Mesenchymal stem cell (in vitro differentiated cells and primary cell): ENCODE results near the gene CERS6.

Experiments
- DNase-seq: peaks from one replicate; pipeline ENCODE4 v3.0.0-alpha.2; 2013
- H2AFZ ChIP-seq: one replicate; pipeline ENCODE4 v1.6.1; 2013; ENCODE audit warnings: low read depth, mild to moderate bottlenecking, control low read depth, inconsistent platforms, low read length, moderate library complexity
- H2AK5ac ChIP-seq: 2 replicates; pipeline ENCODE4 v1.6.1; 2013; ENCODE audit warnings: low read length, moderate library complexity, mild to moderate bottlenecking, inconsistent platforms; ENCODE audit not compliant: severe bottlenecking
- H2BK120ac ChIP-seq: one replicate; pipeline ENCODE4 v1.6.1; 2013; ENCODE audit warnings: low read depth, mild to moderate bottlenecking, inconsistent platforms, low read length, moderate library complexity
- H2BK12ac ChIP-seq, 2 experiments: one replicate each; pipeline ENCODE4 v1.6.1; 2013; ENCODE audit warnings: inconsistent platforms in 2 of 2, low read length in 2 of 2, mild to moderate bottlenecking in 2 of 2, moderate library complexity in 2 of 2, control low read depth in 1 of 2
- H2BK15ac ChIP-seq: one replicate; pipeline ENCODE4 v1.6.1; 2013; ENCODE audit warnings: mild to moderate bottlenecking, low read depth, inconsistent platforms; ENCODE audit not compliant: poor library complexity, severe bottlenecking
- H2BK5ac ChIP-seq: 2 replicates; pipeline ENCODE4 v1.6.1; 2013; ENCODE audit warnings: low read depth, mild to moderate bottlenecking, low read length, control low read depth, inconsistent platforms; ENCODE audit not compliant: poor library complexity, severe bottlenecking
- H3K14ac ChIP-seq, 2 experiments: one replicate each; pipeline ENCODE4 v1.6.1; 2013; ENCODE audit warnings: inconsistent platforms in 2 of 2, low read length in 2 of 2, control low read depth in 1 of 2, mild to moderate bottlenecking in 1 of 2, moderate library complexity in 1 of 2
- H3K18ac ChIP-seq, 2 experiments: one replicate each; pipeline ENCODE4 v1.6.1; 2013; ENCODE audit warnings: inconsistent platforms in 2 of 2, low read length in 2 of 2, control low read depth in 1 of 2, low read depth in 1 of 2, mild to moderate bottlenecking in 1 of 2
- H3K23ac ChIP-seq, 2 experiments: one replicate each; pipeline ENCODE4 v1.6.1; 2013; ENCODE audit warnings: inconsistent platforms in 2 of 2, low read length in 2 of 2, mild to moderate bottlenecking in 2 of 2, moderate library complexity in 2 of 2, control low read depth in 1 of 2
- H3K27ac ChIP-seq: 2 replicates; pipeline ENCODE4 v1.5.1; 2013; ENCODE audit warnings: mild to moderate bottlenecking, moderate library complexity, low read length, control low read depth, inconsistent platforms; ENCODE audit not compliant: poor library complexity, severe bottlenecking
- H3K27me3 ChIP-seq, 2 experiments: 2 replicates each; pipeline versions ENCODE4 v1.6.1 to v1.7.0; 2013; ENCODE audit warnings: low read length in 2 of 2, mild to moderate bottlenecking in 2 of 2, moderate library complexity in 2 of 2, control low read depth in 1 of 2, inconsistent platforms in 1 of 2; ENCODE audit not compliant: control insufficient read depth in 1 of 2, insufficient read depth in 1 of 2
- H3K36me3 ChIP-seq, 2 experiments: 2 replicates each; pipeline versions ENCODE4 v1.6.1 to v1.7.0; 2013; ENCODE audit warnings: low read length in 2 of 2, control low read depth in 1 of 2, inconsistent platforms in 1 of 2, low read depth in 1 of 2, mild to moderate bottlenecking in 1 of 2; ENCODE audit not compliant: insufficient read depth in 2 of 2, control insufficient read depth in 1 of 2
- H3K4ac ChIP-seq, 2 experiments: one replicate each; pipeline ENCODE4 v1.6.1; 2013; ENCODE audit warnings: inconsistent platforms in 2 of 2, low read length in 2 of 2, mild to moderate bottlenecking in 2 of 2, moderate library complexity in 2 of 2, control low read depth in 1 of 2, low read depth in 1 of 2
- H3K4me1 ChIP-seq: 2 replicates; pipeline ENCODE4 v1.6.1; 2013; ENCODE audit warnings: low read depth, low read length, control low read depth; ENCODE audit not compliant: control insufficient read depth, insufficient read depth
- H3K4me2 ChIP-seq: 2 replicates; pipeline ENCODE4 v1.6.1; 2013; ENCODE audit warnings: low read length, mild to moderate bottlenecking, inconsistent platforms; ENCODE audit not compliant: poor library complexity, severe bottlenecking
- H3K4me3 ChIP-seq, 2 experiments: 2 replicates each; pipeline versions ENCODE4 v1.5.1 to v1.7.0; 2013; ENCODE audit warnings: low read length in 2 of 2, mild to moderate bottlenecking in 2 of 2, control low read depth in 1 of 2, low read depth in 1 of 2; ENCODE audit not compliant: insufficient read depth in 1 of 2
- H3K79me1 ChIP-seq: replicated peaks from 2 replicates; pipeline ENCODE4 v1.6.1; 2013; ENCODE audit warnings: mild to moderate bottlenecking, control low read depth, low read length, inconsistent platforms; ENCODE audit not compliant: poor library complexity, severe bottlenecking
- H3K9ac ChIP-seq: 2 replicates; pipeline ENCODE4 v1.7.0; 2013; ENCODE audit warnings: mild to moderate bottlenecking, low read length, moderate library complexity
- H3K9me3 ChIP-seq: 2 replicates; pipeline ENCODE4 v1.7.0; 2013; ENCODE audit warnings: mild to moderate bottlenecking, low read length; ENCODE audit not compliant: control insufficient read depth
- H4K8ac ChIP-seq: one replicate; pipeline ENCODE4 v1.6.1; 2013; ENCODE audit warnings: inconsistent platforms, mild to moderate bottlenecking, low read length, moderate library complexity
- H4K91ac ChIP-seq: one replicate; pipeline ENCODE4 v1.6.1; 2013; ENCODE audit warnings: mild to moderate bottlenecking, low read length, inconsistent platforms
- WGBS: methylation state at CpG from one replicate; pipeline ENCODE4 v1.1.7; 2013; ENCODE audit warnings: mixed read lengths; 5-methylcytosine and 5-hydroxymethylcytosine counted together

Gene CERS6

DNA sequence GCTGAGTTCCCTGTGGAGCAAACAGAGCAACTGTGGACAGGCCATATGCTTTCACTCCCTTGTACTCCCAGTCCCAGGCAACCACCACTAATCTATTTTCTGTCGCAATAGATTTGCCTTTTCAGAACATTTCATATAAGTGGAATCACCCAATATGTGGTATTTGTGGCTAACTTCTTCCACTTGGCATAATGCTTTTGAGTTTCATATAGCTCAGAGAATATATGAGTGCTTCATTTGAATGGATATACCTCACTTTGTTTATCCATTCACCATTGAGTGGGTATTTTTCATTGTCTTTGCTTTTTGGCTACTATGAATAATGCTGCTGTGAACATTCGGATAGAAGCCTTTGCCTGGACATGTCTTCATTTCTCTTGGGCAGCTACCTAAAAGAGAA is 151.9 kb downstream of the CERS6 start:
- Histone ChIP-seq H3K4ac (no peak overlapping the region), H3K27me3 (no peaks in the 10 kb centered on the region), H3K23ac (no peak overlapping the region), H2BK15ac (no peak overlapping the region), H2AFZ (no peak overlapping the region), H4K91ac (no peak overlapping the region), H3K36me3 (no peaks in the 10 kb centered on the region), H2BK120ac (no peak overlapping the region), H3K9ac (peak overlapping the region; percentile 6), H3K79me1 (peaks cover 17% of the 10 kb centered on the region), H2BK12ac (no peak overlapping the region), H3K27ac (no peak overlapping the region), H3K4me3 (no peak overlapping the region), H3K9me3 (peaks cover 5% of the 10 kb centered on the region), H3K14ac (no peak overlapping the region), H4K8ac (no peak overlapping the region), H3K4me2 (no peak overlapping the region), H2BK5ac (no peak overlapping the region), H2AK5ac (no peak overlapping the region), H3K18ac (no peak overlapping the region), H3K4me1 (no peaks in the 10 kb centered on the region)
- peak; percentile 69 for DNase-seq
- WGBS, result 100% methylated on average over 1 of the region's 2 CpGs

DNA sequence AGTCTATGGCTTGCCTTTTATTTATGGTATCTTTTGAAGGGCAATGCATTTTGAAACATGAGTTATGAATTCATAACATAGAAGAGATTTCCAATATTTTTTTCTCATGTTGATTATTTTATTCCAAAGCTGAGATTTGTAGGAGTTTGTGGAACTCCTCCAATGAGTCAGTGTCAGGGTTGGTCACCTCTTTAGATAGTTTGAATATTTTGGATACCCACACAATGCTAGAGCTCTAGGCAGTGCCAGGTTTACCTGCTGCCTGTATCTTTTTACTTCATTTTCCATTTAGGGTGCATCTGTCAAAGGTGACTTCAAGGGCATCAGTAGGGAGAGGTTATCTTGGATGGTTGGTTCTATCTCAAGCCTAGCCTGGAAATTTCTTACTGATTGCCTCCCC is 152.7 kb downstream of the CERS6 start:
- Histone ChIP-seq H2BK12ac (no peak overlapping the region), H3K23ac (no peak overlapping the region), H4K91ac (no peak overlapping the region), H3K79me1 (peaks cover 18% of the 10 kb centered on the region), H3K14ac (no peak overlapping the region), H3K4ac (no peak overlapping the region), H2BK120ac (no peak overlapping the region), H3K9me3 (peaks cover 5% of the 10 kb centered on the region), H3K4me2 (no peak overlapping the region), H3K27me3 (no peaks in the 10 kb centered on the region), H3K36me3 (no peaks in the 10 kb centered on the region), H4K8ac (no peak overlapping the region), H3K18ac (no peak overlapping the region), H3K27ac (no peak overlapping the region), H2BK5ac (no peak overlapping the region), H3K4me3 (no peak overlapping the region), H2AFZ (no peak overlapping the region), H2BK15ac (no peak overlapping the region), H2AK5ac (no peak overlapping the region), H3K9ac (peak overlapping the region; percentile 6), H3K4me1 (no peaks in the 10 kb centered on the region)
- DNase-seq, result no peak

DNA sequence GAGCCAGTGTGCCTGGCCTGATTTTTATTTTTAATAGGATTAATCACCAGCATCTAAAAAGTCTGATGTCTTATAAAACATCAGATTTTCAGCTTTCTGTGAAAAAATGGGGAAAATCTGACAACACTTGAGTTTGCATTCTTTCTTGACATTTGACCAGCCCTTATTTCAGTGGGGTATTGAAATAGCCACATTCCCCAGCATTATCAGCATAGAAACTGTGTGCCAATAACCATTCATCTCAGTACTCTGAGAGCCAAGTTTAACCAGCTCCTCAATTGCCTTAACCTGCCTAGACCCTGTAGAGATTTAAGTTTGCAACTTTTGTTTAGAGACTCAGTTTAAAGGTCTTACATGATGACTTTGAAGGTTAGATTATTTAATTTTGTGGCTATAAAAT is 155.0 kb downstream of the CERS6 start:
- no peak overlapping the region for H3K18ac ChIP-seq
- H3K4ac ChIP-seq, result no peak overlapping the region
- peaks cover 2% of the 10 kb centered on the region for H3K4me1 ChIP-seq
- H3K9me3 ChIP-seq, result no peaks in the 10 kb centered on the region
- no peaks in the 10 kb centered on the region for H3K27me3 ChIP-seq
- H4K91ac ChIP-seq, result no peak overlapping the region
- no peak overlapping the region for H3K27ac ChIP-seq
- no peak for DNase-seq
- no peak overlapping the region for H2BK5ac ChIP-seq
- H2AK5ac ChIP-seq, result no peak overlapping the region
- H2BK120ac ChIP-seq, result no peak overlapping the region
- H4K8ac ChIP-seq, result no peak overlapping the region
- H3K14ac ChIP-seq, result no peak overlapping the region
- H3K4me3 ChIP-seq, result no peak overlapping the region
- H3K9ac ChIP-seq, result no peak overlapping the region
- H2BK12ac ChIP-seq, result no peak overlapping the region
- H3K23ac ChIP-seq, result no peak overlapping the region
- H3K4me2 ChIP-seq, result no peak overlapping the region
- H3K79me1 ChIP-seq, result peaks cover 17% of the 10 kb centered on the region
- H2BK15ac ChIP-seq, result no peak overlapping the region
- H2AFZ ChIP-seq, result no peak overlapping the region
- peaks cover 0 to 4% of the 10 kb centered on the region in 2 experiments for H3K36me3 ChIP-seq

DNA sequence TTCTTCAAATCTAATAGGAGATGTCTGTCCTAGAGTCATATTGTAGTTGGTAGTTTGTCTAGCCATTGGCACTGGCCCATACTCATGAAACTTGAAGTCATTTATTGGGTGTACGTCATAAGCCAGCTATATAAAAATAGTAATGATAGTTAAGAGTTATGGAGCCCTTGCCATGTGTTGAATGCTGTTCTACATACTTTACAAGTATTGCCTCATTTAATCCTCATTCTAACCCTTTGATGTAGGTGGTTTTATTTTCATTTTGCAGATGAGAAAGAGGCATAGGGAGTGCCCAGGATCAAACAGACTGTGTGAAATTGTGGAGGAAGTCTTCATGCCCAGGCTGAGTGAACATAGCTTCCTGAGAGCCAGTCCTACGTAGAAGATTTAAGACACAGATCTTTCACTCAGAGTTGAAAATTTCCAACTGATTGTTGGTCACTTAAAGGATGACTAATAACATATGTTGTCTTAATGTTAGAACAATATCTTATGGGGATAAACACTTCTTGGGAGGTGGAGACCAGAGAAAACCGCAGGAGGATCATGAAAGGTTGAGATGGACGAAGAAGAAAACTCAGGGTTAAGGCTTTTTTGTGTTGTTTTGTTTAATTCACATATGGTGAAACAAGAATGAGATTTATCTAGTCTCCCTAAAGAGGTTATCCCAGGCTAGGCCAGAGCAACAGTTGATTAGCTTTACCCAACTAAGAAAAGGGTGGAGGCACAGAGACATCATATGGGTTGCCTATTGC is 156.0 kb downstream of the CERS6 start:
- H3K14ac ChIP-seq, result no peak overlapping the region
- H2BK15ac ChIP-seq, result no peak overlapping the region
- no peak overlapping the region for H3K4me2 ChIP-seq
- H3K27me3 ChIP-seq, result no peaks in the 10 kb centered on the region
- H3K18ac ChIP-seq, result no peak overlapping the region
- H2AK5ac ChIP-seq, result no peak overlapping the region
- peaks cover 12% of the 10 kb centered on the region for H3K79me1 ChIP-seq
- no peak overlapping the region for H3K4ac ChIP-seq
- H2BK120ac ChIP-seq, result no peak overlapping the region
- H2AFZ ChIP-seq, result no peak overlapping the region
- H3K9me3 ChIP-seq, result no peaks in the 10 kb centered on the region
- no peak overlapping the region for H2BK5ac ChIP-seq
- peak; percentile 57 for DNase-seq
- no peak overlapping the region for H4K91ac ChIP-seq
- H3K36me3 ChIP-seq, result peaks cover 0 to 4% of the 10 kb centered on the region in 2 experiments
- H3K4me1 ChIP-seq, result peaks cover 2% of the 10 kb centered on the region
- no peak overlapping the region for H3K23ac ChIP-seq
- H3K27ac ChIP-seq, result no peak overlapping the region
- no peak overlapping the region for H3K9ac ChIP-seq
- no peak overlapping the region for H2BK12ac ChIP-seq
- no peak overlapping the region for H3K4me3 ChIP-seq
- no peak overlapping the region for H4K8ac ChIP-seq
- 83% methylated on average over 3 of the region's 4 CpGs for WGBS
